ENCODE measurements around the gene RPA3.

DNA sequence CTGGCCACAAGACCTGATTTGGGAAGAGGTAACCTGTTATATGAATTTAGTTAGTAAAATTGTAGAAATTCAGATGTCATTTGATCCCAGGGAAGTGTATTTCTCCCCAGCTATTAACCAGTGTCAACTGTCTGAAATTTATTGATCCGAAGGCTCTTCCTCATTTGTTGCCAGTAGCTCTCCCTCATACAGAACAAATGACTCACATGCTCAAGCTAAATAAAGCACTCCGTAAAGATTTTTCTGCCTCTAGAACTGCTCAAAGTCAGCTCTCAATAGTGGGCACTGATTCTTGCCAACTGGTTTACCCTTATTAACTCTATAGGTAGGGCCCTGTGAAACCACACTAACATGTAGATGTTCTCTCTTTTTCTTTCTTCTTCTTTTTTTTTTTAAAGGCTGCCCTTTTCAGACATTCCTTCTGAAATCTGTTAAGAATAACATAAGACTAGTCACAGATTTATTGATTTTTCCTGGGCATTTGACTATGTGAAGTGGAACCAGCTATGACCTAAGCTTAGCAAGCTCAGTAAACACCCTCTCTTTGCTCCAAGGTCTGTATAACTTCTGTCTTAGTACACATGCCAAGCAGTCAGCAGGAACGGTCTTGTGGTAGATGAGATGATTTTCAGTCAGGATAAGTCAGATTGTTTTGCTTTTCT, 21.8 kb downstream of the RPA3 start:
- TF ChIP-seq, protein P1, sequence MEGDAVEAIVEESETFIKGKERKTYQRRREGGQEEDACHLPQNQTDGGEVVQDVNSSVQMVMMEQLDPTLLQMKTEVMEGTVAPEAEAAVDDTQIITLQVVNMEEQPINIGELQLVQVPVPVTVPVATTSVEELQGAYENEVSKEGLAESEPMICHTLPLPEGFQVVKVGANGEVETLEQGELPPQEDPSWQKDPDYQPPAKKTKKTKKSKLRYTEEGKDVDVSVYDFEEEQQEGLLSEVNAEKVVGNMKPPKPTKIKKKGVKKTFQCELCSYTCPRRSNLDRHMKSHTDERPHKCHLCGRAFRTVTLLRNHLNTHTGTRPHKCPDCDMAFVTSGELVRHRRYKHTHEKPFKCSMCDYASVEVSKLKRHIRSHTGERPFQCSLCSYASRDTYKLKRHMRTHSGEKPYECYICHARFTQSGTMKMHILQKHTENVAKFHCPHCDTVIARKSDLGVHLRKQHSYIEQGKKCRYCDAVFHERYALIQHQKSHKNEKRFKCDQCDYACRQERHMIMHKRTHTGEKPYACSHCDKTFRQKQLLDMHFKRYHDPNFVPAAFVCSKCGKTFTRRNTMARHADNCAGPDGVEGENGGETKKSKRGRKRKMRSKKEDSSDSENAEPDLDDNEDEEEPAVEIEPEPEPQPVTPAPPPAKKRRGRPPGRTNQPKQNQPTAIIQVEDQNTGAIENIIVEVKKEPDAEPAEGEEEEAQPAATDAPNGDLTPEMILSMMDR (IDR thresholded peaks at IDR 0.05), result no peak
- TF ChIP-seq POLR2AphosphoS5 (IDR thresholded peaks at IDR 0.05), result peak; percentile 66
- no peak for TF ChIP-seq POLR2A (IDR thresholded peaks at IDR 0.05)

Data from prostate gland (tissue), 2 donors.